Neural progenitor cell (in vitro differentiated cells): ENCODE results near the gene NFATC2. TPM values are rescaled to one million over a fixed set of nuclear protein-coding genes. Genes with fewer than 3 reads are reported as not detected.
A peak's percentile ranks its signal among the peaks of the same experiment; 100 is the strongest.

Experiments
- DNase-seq: peaks from one replicate; pipeline ENCODE4 v3.0.0-alpha.2; 2016; ENCODE audit warnings: low spot score
- H2AFZ ChIP-seq: fragments of 200-600 bp; sonication (generic); replicated peaks from 2 replicates; pipeline ENCODE4 v1.6.1; 2016; ENCODE audit warnings: antibody characterized with exemption
- H3F3A ChIP-seq: fragments of 200-600 bp; sonication (generic); 2 replicates; pipeline ENCODE4 v1.6.1; 2016; ENCODE audit warnings: antibody characterized with exemption, low read depth
- H3K27ac ChIP-seq: fragments of 200-600 bp; sonication (generic); 2 replicates; pipeline ENCODE4 v1.5.1; 2016; ENCODE audit warnings: mild to moderate bottlenecking
- H3K27me3 ChIP-seq: fragments of 200-600 bp; sonication (generic); 2 replicates; pipeline ENCODE4 v1.6.1; 2016; ENCODE audit warnings: mild to moderate bottlenecking, moderate library complexity
- H3K36me3 ChIP-seq: fragments of 200-600 bp; sonication (generic); 2 replicates; pipeline ENCODE4 v1.5.1; 2016
- H3K4me1 ChIP-seq: fragments of 200-600 bp; sonication (generic); 2 replicates; pipeline ENCODE4 v1.6.1; 2016; ENCODE audit warnings: mixed run types
- H3K4me2 ChIP-seq: fragments of 200-600 bp; sonication (generic); 2 replicates; pipeline ENCODE4 v1.6.1; 2016
- H3K4me3 ChIP-seq: fragments of 200-600 bp; sonication (generic); 2 replicates; pipeline ENCODE4 v1.5.1; 2016
- H3K79me2 ChIP-seq: fragments of 200-600 bp; sonication (generic); 2 replicates; pipeline ENCODE4 v1.6.1; 2016; ENCODE audit warnings: low read depth
- H3K9ac ChIP-seq: fragments of 200-600 bp; sonication (generic); 2 replicates; pipeline ENCODE4 v1.6.1; 2016
- H3K9me3 ChIP-seq: fragments of 200-600 bp; sonication (generic); 2 replicates; pipeline ENCODE4 v1.5.1; 2016; ENCODE audit warnings: low read depth
- H4K20me1 ChIP-seq: fragments of 200-600 bp; sonication (generic); 2 replicates; pipeline ENCODE4 v1.6.1; 2016; ENCODE audit warnings: low read depth
- H3K27ac Mint-ChIP-seq: 3 replicates; pipeline ENCODE4 v1.8.0; 2021; ENCODE audit warnings: mixed read lengths
- H3K27me3 Mint-ChIP-seq: 2 replicates; pipeline ENCODE4 v1.8.0; 2022; ENCODE audit warnings: low read depth, mild to moderate bottlenecking, inconsistent platforms, moderate library complexity, mixed read lengths; ENCODE audit not compliant: insufficient read depth
- H3K36me3 Mint-ChIP-seq: 3 replicates; pipeline ENCODE4 v1.8.0; 2021; ENCODE audit warnings: mixed read lengths
- H3K4me1 Mint-ChIP-seq: 3 replicates; pipeline ENCODE4 v1.8.0; 2021; ENCODE audit warnings: mixed read lengths
- H3K4me3 Mint-ChIP-seq: 3 replicates; pipeline ENCODE4 v1.8.0; 2021; ENCODE audit warnings: mild to moderate bottlenecking, moderate library complexity, mixed read lengths
- H3K9me3 Mint-ChIP-seq: 3 replicates; pipeline ENCODE4 v1.8.0; 2020; ENCODE audit warnings: mixed read lengths
- EZH2 ChIP-seq: fragments of 200-600 bp; sonication (generic); IDR thresholded peaks from 2 replicates; pipeline ENCODE4 v1.6.1; 2017; ENCODE audit warnings: antibody characterized with exemption, mild to moderate bottlenecking, moderate library complexity
- EZH2phosphoT487 ChIP-seq: fragments of 200-600 bp; sonication (generic); IDR thresholded peaks from 2 replicates; pipeline ENCODE4 v1.6.1; 2017; ENCODE audit warnings: antibody characterized with exemption
- total RNA-seq: library from RNA; depleted of rRNA; stranded (reverse); fragments of >200 nt; gene quantifications from 2 replicates; pipeline ENCODE4 v1.2.3, GENCODE V29; 2015; ENCODE audit warnings: low replicate concordance
- TF ChIP-seq, protein P1 (sequence below): fragments of 200-600 bp; sonication (generic); IDR thresholded peaks from 2 replicates; pipeline ENCODE4 v1.5.1; 2017; ENCODE audit warnings: antibody characterized with exemption, mild to moderate bottlenecking

NFATC2 gene
- total RNA-seq, 1 donor from 2014 or later, result 0.19 TPM

DNA sequence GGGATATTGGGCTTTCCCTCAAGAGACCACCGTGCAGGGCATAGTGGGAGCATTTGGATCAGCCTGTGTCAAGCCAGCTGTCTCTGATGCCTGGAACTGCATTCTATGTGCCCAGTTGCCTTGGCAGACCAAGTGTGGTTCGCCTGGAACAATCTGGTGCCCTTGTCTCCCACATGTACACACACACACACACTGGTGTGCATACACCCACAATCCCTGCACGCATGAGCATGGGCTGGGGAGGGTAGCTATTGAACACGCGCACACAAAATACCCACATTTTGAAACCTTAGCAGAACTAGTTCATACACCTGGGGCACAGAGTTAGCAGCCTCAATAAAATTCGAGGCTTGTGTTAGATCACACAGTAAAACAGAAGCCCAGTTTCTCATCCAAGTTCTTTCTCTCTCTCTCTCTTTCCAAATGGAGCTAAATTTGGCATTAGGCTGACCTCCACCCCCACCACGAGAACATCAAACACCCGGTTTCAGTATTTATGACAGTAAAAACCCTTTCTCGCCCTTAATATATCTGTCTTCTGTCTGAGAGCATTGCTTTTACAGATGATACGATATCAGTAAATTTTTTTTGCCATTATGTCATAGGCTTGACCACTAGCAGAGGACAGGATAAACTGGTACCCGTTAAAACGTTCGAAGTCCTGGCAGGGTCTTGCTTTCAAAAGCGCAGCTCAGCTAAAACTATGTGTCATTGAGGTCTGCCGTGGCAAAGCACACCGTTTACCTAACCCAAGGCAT lies 18.2 kb upstream of the NFATC2 start:
- H3K4me1 Mint-ChIP-seq, result peaks cover 47% of the 10 kb centered on the region
- Histone ChIP-seq H3K9me3 (no peaks in the 10 kb centered on the region), H3K4me3 (peak overlapping the region; percentile 52), H3K9ac (no peak overlapping the region), H3K36me3 (no peaks in the 10 kb centered on the region), H3K4me1 (peaks cover 15% of the 10 kb centered on the region), H3K27ac (no peak overlapping the region), H3F3A (peaks cover 38% of the 10 kb centered on the region), H2AFZ (no peak overlapping the region), H4K20me1 (peaks cover 5% of the 10 kb centered on the region), H3K27me3 (peaks cover 69% of the 10 kb centered on the region), H3K79me2 (no peaks in the 10 kb centered on the region), H3K4me2 (peak overlapping the region; percentile 81)
- TF ChIP-seq EZH2phosphoT487, result no peak
- TF ChIP-seq EZH2, result no peak
- TF ChIP-seq, protein P1, sequence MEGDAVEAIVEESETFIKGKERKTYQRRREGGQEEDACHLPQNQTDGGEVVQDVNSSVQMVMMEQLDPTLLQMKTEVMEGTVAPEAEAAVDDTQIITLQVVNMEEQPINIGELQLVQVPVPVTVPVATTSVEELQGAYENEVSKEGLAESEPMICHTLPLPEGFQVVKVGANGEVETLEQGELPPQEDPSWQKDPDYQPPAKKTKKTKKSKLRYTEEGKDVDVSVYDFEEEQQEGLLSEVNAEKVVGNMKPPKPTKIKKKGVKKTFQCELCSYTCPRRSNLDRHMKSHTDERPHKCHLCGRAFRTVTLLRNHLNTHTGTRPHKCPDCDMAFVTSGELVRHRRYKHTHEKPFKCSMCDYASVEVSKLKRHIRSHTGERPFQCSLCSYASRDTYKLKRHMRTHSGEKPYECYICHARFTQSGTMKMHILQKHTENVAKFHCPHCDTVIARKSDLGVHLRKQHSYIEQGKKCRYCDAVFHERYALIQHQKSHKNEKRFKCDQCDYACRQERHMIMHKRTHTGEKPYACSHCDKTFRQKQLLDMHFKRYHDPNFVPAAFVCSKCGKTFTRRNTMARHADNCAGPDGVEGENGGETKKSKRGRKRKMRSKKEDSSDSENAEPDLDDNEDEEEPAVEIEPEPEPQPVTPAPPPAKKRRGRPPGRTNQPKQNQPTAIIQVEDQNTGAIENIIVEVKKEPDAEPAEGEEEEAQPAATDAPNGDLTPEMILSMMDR, result no peak
- H3K9me3 Mint-ChIP-seq, result no peaks in the 10 kb centered on the region
- H3K27me3 Mint-ChIP-seq, result peaks cover 31% of the 10 kb centered on the region
- H3K4me3 Mint-ChIP-seq, result peak overlapping the region; percentile 85
- no peak overlapping the region for H3K27ac Mint-ChIP-seq
- no peak for DNase-seq
- no peaks in the 10 kb centered on the region for H3K36me3 Mint-ChIP-seq

- no peak for TF ChIP-seq EZH2
- no peak for TF ChIP-seq EZH2phosphoT487
- TF ChIP-seq, protein P1, result no peak
- peaks cover 30% of the 10 kb centered on the region for H3K27me3 Mint-ChIP-seq
- no peak overlapping the region for H3K4me2 ChIP-seq
Measured at GRCh38 chr20:51560042-51560441, 17.5 kb upstream of the NFATC2 start.

DNA sequence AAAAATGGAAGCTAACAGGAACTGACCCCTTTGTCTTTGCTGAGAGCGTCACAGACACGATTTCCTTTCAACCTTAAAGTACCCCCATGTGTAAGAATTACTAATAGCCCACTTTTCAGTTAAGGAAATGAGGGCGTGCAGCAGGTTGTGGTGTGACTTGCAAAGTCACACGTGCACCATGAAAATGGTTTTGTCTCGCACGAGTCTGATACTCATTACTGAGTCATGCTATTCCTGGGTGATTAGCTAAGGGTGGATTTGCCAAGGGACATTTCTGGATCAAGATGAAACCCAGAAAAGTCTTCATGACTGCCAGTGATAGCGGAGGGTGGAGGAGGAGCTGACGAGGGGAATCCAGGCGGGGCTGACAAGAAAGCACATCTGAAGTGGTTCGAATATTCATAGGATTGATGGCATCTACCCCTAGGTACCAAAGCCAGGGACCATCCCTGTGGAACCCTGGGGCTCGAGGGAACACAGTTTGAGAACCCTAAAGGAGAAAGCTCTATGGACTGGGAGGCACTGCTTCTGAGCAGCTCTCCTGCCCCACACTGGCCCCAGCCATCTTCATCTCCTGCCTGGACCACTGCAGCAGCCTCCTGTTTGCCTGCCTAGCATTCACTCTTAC lies 12.1 kb upstream of the NFATC2 start:
- Histone ChIP-seq H3F3A (no peaks in the 10 kb centered on the region), H3K27ac (no peak overlapping the region)
- H3K4me3 Mint-ChIP-seq, result no peak overlapping the region

More at GRCh38 chr20:51560042-51560441, 17.5 kb upstream of the NFATC2 start:
- Mint-ChIP-seq H3K4me1 (peaks cover 44% of the 10 kb centered on the region), H3K9me3 (no peaks in the 10 kb centered on the region), H3K36me3 (no peaks in the 10 kb centered on the region), H3K4me3 (peak overlapping the region; percentile 16), H3K27ac (no peak overlapping the region)
- peaks cover 69% of the 10 kb centered on the region for H3K27me3 ChIP-seq
- H3F3A ChIP-seq, result peaks cover 38% of the 10 kb centered on the region
- no peaks in the 10 kb centered on the region for H3K79me2 ChIP-seq
- no peaks in the 10 kb centered on the region for H3K9me3 ChIP-seq
- DNase-seq, result no peak
- H4K20me1 ChIP-seq, result peaks cover 5% of the 10 kb centered on the region
- no peak overlapping the region for H3K27ac ChIP-seq
- no peak overlapping the region for H2AFZ ChIP-seq
- H3K36me3 ChIP-seq, result no peaks in the 10 kb centered on the region
- H3K4me1 ChIP-seq, result peaks cover 15% of the 10 kb centered on the region
- no peak overlapping the region for H3K9ac ChIP-seq
- H3K4me3 ChIP-seq, result no peak overlapping the region

More for the DNA sequence above, 12.1 kb upstream of the NFATC2 start:
- H3K4me1 ChIP-seq, result no peaks in the 10 kb centered on the region
- H3K4me3 ChIP-seq, result no peak overlapping the region
- H3K79me2 ChIP-seq, result no peaks in the 10 kb centered on the region
- no peak overlapping the region for H3K9ac ChIP-seq
- peaks cover 15% of the 10 kb centered on the region for H3K27me3 ChIP-seq
- H2AFZ ChIP-seq, result no peak overlapping the region
- no peaks in the 10 kb centered on the region for H4K20me1 ChIP-seq
- peaks cover 10% of the 10 kb centered on the region for H3K4me1 Mint-ChIP-seq
- H3K36me3 ChIP-seq, result no peaks in the 10 kb centered on the region
- TF ChIP-seq, protein P1, result no peak
- no peak for TF ChIP-seq EZH2phosphoT487
- no peak for TF ChIP-seq EZH2
- H3K9me3 Mint-ChIP-seq, result no peaks in the 10 kb centered on the region
- H3K36me3 Mint-ChIP-seq, result no peaks in the 10 kb centered on the region
- no peak overlapping the region for H3K4me2 ChIP-seq
- peaks cover 10% of the 10 kb centered on the region for H3K27me3 Mint-ChIP-seq
- DNase-seq, result no peak
- H3K9me3 ChIP-seq, result no peaks in the 10 kb centered on the region
- no peak overlapping the region for H3K27ac Mint-ChIP-seq
